Pons (tissue), 1 donor: ENCODE results near the gene FKBP8.

ENCODE experiments used
- DNase-seq: peaks from one replicate; pipeline ENCODE4 v3.0.0-alpha.2; 2016; ENCODE audit warnings: low spot score

FKBP8 gene

DNA sequence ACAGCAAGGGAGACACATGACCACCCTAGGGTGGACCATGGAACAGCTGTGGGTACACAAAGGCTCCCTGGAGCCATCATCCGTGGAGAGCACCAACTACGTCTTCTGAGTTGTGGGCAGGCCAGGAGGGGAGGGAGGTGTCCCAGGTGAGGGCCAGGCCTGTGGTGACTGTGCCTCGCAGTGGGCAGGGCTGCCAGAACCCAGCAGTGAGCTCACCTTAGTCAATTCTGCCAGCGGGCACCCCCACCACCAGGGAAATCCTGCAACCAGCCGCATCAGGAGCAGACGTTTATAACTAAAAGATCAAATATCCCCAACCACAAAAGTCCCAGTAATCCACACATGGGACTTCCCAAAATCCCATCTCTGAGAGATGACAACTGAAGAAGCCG lies 41.1 kb downstream of the FKBP8 start:
- DNase-seq: no peak

DNA sequence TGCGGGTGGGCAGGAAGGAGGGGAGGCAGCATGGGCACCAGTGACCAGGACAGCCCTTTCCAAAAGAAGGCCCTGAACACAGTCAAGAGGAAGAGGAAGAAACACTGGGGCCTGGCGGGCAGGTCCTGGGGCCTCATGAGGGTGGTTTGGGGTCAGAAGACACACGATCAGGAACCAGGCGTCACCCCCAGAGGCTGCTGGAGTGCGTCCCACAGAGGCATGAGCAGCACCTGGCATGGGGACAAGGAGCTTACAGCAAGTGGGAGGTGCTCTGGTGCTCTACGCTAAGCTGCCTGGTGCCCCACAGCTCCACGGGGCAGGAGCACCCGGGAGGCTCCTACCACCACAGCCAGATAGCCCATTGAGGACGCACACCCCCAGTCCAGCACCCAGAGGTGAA lies 41.5 kb downstream of the FKBP8 start:
- DNase-seq: no peak

DNA sequence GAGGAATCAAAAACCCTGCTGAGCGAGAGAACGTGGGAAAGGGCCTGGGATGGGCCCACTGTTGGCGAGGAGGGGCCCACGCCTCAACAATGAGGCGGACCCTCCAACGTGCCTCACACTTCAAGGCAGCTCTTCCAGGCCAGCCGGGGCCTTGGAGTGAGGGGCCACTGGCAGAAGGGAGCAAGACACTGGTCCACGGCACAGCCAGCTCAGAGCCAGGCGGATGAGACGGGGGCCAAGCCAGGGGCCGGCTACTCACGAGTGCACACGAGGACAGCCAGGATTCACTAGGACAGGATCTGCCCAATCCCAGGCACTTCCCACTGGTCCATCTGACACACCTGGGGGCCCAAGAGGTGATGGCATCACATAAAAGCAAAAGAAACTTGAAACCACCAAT lies 42.0 kb downstream of the FKBP8 start:
- no peak for DNase-seq

DNA sequence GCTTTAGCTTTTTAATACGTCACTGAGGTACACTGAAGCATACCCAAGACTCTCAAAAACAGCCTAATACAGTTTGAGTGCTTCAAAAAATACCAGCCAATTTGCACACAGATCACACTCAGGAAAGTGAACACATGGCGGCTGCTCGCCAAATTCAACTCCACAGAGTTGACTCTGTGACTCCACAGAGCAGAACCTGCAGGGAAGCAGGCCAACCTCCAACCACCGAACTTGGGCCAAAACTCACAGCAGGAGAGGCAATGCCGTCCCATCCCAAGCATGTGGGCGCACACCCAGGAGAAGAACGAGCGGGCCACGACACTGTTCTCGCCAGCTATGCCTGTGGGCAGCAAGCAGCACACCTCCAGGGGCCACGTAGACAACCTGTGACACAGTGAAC lies 42.6 kb downstream of the FKBP8 start:
- DNase-seq: no peak

DNA sequence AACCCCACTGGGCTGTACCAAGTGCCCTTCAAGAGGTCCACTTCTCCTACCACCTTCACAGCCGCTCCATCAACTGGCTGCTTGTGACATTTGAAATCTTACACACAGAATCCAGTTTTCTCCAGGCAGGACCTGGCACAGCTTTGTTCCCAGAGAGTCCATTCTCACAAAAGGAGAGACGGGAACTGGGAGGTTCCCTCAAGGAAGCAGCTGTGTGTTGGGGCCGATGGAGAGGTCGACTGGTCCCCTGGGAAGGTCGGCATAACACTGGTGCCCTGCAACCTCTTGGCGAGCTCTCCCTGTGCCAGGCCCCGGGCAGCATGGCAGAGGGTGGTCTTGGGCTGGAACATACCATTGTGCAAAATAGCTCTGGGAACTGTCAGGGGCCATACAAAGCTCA lies 43.0 kb downstream of the FKBP8 start:
- DNase-seq: no peak

DNA sequence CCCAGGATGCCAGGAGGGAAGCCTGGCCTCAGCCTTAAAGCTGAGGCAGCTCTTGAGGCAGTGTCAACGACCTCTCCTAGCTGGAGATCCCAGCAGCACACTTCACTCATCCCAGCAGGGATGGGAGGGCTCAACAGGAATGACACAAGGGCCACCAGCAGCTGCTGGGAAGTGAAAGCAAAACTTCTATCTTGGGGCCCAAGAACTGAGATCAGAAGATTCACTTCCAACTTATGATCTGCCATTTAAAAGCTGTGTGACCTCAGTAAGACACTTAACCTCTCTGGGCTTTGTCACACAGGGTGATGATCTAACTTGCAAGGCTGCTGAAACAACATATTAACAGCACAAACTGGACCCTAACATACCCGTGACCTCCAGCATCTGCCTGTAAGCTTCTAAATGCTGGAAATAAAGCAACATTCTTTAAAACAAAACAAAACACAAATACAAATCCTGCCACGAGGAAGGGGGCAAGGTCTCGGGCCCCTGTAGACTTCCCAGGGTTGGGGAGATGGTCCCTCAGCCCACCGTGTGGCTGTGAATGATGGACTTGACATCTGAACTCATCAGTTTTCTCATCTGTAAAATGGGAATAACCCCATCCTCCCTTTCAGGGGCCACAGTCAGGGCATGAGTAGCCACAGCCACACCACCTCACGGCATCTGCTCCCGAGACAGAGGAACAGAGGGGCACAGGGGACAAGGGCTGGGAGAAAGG lies 44.2 kb downstream of the FKBP8 start:
- DNase-seq: no peak

DNA sequence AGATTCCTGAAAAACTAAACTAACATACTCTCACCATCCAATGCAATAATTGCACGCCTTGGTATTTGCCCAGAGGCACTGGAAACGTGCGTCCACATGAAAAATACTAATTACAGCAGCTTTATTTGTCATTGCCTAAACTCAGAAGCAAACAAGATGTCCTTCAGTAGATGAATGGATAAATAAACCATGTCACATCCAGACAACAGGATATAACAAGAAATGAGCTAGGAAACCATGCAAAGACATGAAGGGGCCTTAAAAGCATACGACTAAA lies 46.5 kb downstream of the FKBP8 start:
- DNase-seq: no peak

DNA sequence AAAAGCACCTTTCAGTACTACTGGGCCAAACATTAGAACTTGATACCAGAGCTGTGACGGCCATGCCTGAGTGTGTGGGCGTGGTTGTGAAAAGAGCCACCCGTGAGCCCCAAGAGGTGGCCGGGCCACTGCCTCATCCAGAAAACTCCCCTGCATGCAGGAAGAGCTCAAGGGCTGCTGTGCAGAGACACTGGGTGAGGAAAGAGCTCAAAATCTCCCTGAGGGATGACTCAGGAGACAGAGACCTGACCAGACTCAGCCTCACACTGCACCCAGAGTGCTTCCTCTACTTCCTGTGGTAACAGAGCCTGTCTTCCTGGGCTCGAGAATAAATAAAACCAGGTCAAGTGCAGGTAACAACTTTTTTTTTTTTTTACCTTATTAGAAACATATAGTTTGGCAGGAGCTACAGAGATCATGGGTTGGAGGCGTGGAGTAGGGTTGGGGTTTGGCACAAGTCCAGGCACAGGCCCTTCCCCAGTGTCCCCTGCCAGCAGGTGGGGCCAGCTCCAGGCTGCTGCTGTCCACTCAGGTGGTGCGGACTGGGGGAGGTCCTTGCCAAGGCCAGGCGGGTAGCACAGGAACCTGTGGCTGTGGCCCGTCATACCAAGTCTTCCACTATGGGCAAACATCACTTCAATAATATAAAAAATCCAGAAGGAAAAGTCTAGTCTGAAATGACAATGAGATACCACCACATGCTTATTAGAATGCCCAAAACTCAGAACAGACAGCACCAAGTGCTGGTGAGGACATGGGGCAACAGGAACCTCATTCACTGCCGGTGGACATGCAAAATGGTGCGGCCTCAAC lies 47.0 kb downstream of the FKBP8 start:
- no peak for DNase-seq

DNA sequence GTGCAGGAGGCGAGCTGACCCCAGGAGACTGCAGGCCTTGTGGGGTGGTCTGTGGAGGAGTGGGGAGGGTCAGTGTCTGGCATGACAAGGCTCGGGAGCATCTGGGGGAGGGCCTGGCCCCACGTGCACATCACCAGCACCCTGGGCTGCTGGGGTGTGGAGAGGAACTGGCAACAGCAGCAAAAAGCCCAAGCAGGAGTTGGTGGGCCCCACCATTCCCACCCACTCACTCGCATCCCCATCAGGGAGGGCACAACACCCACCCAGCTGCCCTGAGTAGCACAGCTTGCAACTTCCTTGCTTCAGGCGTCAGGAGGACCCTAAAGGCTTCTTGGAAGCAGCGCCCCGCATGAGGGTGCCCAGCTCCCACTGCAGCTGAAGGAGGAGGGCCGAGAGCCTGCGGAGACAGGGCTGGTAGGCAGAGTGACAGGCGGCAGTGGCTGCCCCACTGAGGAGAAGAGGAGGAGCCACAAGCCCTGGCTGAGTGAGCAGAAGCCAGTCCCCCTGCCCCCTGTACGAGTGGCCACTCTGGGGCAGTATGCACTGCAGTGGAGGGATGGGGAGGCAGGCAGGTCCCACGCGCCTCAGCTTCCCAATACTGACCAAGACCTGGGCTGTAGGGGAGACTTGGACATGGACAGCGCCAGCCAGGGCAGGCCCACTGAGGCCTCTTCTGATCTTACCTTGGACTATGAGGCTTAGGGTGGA lies 48.0 kb downstream of the FKBP8 start:
- DNase-seq: no peak

DNA sequence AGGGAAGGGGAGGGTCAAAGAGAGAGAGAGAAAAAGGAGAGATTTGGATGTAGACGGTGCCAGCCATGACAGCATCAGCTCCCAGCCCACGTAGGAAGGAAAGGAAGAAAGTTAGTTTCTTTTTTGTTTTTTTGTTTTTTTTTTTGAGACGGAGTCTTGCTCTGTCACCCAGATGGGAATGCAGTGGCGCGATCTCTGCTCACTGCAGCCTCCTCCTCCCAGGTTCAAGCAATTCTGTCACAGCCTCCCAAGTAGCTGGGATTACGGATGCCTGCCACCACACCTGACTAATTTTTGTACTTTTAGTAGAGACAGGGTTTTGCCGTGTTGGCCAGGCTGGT lies 49.1 kb downstream of the FKBP8 start:
- DNase-seq: no peak

DNA sequence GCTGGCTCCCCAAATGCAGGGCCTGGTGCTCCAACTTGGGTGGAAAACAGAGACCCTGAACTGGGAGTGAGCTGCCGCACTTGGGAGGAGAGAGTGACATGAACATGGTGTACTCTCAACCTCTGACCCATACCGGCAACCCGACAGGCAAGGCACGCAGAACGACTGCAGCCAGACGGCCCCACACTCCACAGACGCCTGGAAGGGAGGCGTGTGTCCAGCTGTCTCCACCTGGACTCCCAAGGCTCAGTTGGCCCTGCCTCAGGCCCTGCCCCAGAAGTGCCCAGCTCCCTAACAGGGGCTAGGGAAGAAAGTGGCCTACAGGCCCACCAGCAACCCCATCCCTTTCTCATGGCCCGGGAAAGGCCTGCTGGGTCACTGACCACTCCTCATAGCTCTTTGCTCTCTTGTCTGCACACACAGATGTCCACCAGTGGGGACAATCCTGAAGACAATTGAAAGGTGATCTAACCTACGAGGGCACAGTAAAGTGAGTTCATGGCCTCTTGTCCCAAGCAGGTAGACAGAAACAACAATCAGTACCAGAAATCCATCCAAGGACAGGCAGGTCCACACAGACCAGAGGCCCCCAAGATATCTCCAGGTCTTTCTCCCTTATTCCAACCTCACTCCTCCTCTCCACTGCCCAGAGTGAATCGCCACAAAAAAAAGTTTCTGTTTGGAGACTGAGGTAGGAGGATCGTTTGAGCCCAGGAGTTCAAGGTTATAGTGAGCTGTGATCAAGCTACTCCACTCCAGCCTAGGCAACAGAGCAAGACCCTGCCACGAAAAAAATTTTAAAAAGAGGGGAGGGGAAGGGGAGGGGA lies 49.7 kb downstream of the FKBP8 start:
- DNase-seq: no peak

DNA sequence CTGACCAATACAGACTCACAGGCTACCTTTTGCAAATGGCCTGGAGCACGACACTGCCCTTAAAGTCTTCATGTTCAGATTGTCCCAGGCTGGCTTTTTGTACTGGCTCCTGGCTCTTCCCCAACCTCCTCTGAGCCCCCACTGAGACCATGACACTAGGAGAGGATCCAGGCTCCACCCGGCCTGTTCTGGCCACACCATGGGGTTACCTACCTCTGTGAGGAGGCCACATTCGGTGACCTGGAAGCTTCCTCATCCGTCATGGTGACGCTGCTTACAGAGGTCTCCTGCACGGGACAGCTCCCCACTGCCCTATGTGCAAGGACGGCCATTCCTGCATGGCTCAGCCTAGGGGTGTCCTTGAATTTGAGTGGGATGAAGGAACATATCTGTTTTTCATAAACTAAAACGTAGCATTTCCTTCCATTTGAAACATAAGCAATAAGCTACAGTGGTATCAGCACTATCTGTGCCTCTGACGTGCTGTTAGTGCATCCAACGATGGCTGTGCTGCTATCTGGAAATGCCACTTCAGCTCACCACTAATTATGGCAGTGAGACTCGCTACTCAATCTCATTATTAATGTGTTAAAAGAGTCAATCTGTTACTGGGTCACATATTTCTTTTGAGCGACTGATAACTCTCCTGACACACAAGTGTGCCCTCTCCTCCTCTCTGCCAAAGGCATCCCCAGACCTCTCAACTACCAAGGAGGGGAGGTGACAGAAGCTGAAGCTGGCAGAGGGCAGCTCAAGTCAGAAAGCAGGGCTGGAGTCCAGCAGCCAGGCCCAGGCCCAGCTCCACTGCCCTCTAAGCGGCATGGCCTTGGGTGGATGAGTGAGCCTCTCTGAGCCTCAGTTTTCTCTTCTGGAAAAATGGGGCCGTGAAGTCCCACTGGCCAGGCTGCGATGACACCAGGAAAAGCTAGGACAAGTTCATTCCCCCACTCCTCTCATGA lies 51.1 kb downstream of the FKBP8 start:
- no peak for DNase-seq

DNA sequence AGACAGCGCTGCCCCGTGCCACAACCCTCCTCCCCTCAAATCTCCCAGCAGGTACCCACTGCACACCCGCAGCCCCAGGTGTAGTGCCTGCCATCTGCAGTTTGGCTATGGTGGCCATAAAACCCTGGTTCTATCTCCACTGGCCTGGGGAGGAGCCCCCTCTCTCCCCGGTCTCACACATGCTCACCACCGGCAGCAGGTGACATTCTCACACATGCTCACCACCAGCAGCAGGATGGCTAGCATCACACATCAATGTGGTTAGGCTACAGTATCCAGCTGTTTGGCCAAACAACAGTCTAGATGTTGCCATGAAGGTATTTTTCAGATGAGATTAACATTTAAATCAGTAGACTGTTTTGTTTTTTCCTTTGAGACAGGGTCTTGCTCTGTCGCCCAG lies 52.6 kb downstream of the FKBP8 start:
- DNase-seq: no peak

DNA sequence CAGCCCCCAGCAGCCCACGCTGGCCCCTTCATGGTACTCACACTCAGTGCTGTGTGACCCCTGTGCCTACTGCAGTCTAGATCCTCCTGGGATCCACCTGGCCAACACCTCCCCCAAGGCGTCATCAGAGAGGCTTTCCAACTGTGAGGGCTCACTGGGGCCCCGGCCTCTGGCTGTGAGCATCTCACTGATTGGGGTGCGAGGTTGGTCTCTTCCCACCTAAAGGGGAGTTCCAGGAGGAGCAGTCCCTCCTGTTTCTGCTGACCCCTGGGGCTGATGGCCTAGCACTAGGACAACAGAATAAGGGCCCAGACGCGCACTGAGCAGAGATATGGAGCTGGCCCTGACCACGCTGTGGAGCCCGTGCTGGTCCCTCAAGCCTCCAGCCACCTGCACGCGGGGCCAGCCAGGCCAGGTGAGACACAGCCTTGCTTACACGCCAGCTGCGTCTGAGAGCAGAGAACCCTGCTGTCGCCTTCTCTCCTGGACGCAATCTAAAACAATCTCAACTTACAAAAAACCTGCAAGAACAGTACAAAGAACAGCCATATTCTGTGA lies 53.7 kb downstream of the FKBP8 start:
- no peak for DNase-seq

DNA sequence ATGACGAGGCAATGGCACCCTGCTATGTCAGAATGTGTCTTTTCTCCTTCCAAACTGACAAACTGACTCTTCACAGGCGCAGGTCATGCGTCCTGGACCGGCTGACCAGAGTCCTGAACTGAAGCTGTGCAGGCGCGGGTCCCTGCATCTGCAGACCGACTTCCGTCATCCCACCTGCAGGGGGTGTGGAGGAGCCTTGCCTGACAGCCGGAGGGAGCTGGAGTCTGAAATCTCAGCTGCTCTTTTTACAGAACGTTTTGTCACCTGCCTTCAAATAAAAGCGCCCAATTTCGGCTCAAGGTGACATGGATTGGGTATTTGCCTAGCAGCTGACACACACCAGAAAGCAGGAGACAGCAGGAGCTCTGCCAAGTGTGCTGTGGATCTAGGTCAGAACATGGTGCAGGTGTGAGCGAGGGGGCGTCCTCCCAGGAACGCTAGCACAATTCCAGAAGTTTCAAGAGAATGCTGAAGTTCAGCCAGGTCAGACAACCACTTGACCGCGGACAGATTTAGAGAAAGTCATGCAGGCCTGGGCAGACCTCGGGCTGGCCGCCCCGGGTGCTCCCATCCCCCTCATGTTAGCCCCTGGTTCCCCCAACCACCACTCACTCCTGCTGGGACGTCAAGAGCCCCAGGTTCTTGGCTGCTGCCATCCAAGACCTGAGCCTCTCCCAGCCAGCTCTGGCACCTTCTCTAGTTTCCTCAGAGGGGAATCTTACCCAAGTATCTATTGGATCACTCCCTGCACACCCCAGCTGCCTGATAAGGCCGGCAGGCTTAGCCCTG lies 54.3 kb downstream of the FKBP8 start:
- DNase-seq: no peak

DNA sequence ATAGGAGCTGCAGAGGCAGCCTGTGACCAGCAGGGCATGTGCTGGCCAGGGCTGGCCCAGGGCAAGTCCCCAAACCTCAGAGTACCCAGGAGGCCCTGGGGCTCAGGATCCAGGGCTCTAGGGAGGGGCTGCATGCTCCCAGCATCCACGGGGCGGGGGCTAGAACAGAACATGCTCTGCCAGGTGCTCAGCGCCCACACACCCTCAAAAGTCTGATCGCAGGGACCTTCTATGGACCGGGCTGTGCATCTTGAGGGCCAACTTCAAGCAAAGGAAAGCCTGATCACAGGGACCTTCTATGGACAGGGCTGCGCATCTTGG lies 55.0 kb downstream of the FKBP8 start:
- no peak for DNase-seq

DNA sequence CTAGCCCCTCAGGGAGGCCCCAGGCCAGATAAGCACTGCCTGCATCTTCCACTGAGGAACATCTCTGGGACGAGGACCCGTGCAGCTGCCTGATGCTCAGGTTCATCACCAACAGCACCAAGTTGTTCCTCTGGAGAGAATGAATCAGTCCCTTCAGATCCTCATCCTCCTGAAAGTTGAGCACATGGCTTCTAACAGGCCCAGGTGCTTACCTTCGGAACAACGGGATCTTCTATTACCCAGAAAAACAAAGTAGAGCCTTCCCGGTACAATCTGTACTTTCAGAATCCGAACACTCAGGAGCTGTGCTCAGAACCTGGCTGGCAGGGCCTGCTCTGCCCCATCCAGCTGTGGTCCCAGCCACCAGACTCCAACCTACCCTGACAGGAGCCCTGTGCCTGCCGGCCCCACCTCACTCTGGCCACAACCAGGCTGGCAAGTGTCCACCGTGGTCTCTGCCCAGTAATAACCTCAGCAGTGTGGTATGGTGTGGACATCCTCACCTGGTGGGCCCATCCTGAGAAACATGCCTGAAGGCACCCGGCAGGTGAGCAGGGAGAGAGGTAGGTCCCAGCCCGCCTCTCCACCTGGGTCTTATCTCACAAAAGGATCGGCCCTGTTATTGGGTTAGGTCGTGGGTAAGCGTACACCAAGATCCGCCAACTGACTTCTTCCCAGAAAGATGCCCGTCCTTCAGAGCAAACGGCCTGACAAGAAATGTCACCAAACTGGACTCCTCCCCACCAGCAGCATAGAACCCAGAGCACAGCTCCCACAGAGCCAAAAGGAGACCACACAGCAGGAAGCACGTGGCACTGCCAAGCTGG lies 55.6 kb downstream of the FKBP8 start:
- DNase-seq: no peak

DNA sequence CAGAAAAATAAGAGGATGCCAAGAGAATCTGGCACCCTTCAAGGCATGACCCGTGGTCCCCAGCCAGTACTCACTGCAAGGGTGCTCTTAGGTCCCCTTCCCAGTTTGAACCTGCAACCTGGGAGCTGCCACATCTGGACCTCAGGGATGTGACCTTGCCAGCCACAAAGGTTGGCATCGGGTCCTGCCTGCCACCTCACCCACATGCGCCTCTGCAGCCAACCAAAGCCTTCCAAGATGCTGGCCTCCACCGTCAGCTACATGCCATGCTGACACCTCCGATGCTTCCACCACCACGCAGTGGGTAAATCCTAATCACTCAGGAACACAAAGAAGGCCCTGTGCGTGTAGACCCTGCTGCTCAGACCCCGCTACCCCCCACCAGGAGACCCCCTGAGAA lies 56.6 kb downstream of the FKBP8 start:
- no peak for DNase-seq

DNA sequence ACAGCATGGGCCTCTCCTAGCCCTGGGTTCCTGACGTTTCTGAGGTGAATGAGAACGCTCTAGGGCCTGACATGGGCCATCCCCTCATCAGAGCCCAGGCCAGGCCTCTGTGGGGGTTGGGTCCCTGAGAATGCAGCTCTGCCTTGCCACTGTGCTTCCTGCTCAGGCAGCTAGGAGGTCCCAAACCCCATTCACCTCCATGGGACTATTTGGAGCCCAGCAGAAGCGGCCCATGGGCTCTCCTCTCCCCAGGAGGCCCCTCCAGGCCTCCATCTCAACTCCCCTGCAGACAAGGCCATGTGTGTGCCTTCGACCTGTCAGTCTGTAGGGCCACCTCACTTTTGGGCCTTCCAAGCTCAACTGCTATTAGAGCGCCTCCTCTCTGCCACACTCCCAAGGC lies 58.4 kb downstream of the FKBP8 start:
- DNase-seq: no peak
